OCI-M2 (cell line): ENCODE results near the gene ITPKC.

Source experiments
- DNase-seq: peaks from one replicate; lab custom pipeline; 2025; ENCODE audit not compliant: unreplicated experiment; lab: John Stamatoyannopoulos, UW

The ITPKC gene

DNA sequence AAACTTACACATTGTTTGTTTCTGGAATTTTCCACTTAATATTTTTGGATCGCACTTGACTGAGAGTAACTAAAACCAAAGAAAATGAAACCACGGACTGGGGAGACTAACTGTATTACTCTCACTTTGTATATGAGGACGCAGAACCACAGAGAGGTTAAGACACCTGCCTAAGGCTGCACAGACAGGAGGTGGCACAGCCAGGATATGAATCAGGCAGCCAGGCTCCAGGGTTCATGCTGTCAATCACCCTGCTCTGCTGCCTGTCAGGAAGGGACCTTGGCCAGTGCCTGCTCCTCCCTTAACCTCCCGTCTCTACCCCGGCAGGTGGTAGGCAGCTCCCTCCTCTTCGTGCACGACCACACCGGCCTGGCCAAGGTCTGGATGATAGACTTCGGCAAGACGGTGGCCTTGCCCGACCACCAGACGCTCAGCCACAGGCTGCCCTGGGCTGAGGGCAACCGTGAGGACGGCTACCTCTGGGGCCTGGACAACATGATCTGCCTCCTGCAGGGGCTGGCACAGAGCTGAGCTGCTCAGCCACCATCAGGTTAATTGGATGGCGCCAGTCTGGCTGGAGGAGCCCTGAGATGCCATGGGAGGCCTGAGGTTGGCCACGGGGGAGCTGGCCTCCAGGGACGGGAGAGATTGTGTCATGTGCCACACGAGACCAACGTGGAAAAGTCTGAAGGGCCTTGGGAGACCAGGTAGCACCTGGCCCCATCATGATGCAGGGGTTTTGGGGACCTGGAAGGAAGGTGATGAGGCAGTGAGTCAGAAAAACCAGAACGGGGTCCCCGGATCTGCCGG lies 22.3 kb downstream of the ITPKC start:
- no peak for DNase-seq

DNA sequence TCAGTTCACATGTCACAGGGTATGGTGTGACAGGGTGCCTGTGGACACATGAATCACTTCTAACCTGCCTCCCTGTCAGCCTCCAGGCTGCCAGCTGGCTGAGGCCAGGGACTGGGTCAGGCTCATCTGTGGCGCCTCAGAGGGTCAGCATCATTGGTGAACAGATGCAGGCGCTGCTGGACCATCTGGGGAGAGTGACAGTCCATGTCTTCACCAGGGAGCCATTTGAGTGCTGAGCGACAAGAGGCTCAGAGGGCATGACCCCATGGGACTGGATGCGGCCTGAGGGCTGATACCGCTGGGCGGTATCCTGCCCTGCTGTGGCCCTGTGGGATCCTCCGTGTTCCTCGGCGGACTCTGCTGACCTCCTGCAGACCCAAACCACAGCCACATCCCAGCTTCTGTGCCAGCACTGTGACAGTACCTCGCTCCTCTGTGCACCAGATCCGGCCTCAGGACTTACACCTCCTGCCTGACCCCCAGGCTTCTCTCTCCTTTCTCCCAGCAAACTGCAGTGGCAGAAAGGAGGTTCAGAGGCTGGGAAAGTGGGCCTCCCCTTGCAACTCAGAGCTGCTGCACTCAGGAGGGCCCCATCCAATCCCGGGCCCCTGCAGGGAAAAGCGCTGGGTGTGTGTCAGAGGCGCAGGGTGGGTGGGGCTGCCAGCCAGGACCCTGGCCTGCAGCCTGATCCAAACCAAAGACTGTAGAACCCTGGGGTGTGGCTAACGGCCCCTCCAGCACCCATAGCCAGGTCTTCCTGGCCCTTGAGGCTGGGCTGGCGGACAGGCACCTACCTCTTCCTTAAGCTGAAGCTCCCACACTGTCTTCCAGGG lies 23.2 kb downstream of the ITPKC start:
- DNase-seq, result no peak

DNA sequence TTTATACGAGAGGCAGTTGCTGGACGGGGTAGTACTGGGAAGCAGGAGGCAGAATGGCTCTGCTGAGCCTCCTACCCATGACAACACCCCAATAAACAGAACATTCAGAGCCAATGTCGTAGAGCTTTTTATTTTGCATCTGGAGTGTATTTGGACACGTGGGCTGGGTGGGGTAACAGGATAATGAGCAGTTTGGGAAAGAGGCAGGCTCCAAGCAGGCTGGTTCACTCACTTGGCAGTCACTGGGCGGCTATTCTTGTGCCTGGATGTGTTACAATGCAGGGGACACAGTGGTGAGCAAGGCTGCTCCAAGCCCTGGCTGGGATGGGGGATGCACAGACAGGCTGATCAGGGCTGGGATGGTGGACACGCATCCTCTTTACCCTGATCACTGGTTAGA lies 23.8 kb downstream of the ITPKC start:
- no peak for DNase-seq

- no peak for DNase-seq
These were observed 24.8 kb downstream of the ITPKC start for GRCh38 chr19:40741527-40742390.

GRCh38 chr19:40742477-40742876 lies 25.6 kb downstream of the ITPKC start:
- no peak for DNase-seq

- no peak for DNase-seq
These were observed 26.0 kb downstream of the ITPKC start for GRCh38 chr19:40742886-40743285.

DNA sequence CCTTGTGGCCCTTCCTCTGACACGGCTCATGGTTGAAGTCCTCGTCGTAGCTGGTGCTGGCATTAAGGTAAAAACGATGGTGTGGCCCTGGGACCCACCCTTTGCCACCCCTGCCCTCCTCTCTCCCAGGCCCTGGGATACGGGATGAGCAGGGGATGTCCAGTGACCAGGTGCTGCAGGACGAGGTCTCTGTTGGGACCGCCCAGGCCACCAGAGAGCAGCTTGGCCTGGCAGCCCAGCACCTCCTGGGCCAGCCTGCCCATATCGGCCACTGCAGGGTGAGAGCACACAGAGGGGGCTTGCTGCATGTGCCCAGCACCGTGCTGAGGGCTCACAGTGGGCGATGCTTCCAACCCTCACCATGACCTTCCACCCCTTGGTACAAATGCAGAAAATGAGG lies 27.0 kb downstream of the ITPKC start:
- DNase-seq, result no peak

- no peak for DNase-seq
These were observed 27.9 kb downstream of the ITPKC start for GRCh38 chr19:40744554-40745401.

- no peak for DNase-seq
These were observed 28.5 kb downstream of the ITPKC start for GRCh38 chr19:40745402-40745780.

GRCh38 chr19:40747536-40747935 lies 30.6 kb downstream of the ITPKC start:
- DNase-seq, result no peak

DNA sequence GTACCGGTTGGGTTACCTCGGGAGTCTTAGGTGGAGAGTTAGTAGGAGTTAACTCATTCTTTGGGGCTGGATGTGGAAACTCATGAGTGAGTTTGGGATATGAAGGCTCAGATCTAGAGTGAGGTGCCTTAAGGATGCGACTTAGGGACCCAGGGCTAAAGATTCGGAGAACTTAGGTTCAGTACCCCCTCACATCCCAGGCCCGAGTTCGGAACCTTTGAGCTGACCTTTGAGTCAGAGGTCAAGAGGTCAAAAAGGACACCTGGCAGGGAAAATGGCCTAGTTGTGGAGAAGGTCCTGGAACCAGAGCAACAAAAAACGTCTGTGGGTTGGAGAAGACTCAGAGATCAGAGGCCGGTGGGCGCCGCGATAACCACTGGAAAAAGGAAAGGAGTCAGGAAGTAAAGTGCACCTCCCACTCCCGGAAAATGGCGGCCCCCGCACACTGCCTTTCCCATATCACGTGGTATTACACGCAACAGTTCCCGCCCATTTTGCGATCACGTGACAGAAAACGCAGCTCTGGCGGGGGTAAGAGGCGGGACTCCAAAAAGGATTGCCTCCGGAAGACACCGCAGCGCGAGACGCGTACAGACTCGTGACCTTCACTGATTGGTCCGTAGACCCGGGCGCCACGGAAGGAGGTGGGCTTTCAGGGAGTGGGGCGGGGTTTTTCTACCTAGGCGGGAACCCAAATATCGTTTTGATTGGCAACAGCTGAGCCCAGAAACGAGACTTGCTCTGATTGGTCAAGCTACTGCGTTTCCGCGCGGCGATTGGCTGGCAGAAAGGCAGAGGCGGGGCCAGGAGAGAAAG lies 33.4 kb downstream of the ITPKC start, which contains the start of gene ACTMAP:
Gene ACTMAP, minus strand, starts transcription at position 420 of the 816 bp plus-strand sequence. CDS start 674 bp downstream, outside the sequence.
- DNase-seq, result peak; percentile 97

DNA sequence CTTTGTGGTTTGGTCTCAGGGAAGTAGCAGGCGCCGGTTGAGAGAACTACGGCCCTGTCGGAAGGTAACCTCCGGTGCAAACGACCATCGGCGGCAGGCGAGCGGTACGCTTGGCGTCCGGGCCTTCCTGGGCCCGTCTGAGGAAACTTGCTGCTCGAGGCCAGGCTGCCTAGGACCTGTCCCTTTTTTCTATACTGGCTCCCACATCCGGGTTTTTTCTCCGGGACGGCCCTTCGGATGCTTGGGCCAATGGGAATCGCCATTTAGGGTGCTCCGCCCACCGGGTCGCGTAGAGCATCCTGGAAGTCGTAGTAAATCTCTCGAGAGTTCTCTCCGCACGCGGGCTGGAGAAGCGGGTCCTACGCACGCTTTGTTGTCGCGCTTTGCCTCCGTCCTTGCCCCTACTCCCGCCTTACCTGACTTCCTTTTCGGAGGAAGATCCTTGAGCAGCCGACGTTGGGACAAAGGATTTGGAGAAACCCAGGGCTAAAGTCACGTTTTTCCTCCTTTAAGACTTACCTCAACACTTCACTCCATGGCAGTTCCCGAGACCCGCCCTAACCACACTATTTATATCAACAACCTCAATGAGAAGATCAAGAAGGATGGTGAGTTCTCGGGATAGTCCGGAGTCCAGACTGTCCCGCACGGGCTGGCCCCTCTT lies 34.1 kb downstream of the ITPKC start, which contains the start of gene SNRPA:
Gene SNRPA, plus strand, starts transcription at position 330 of the 664 bp plus-strand sequence. Its CDS starts 206 bp downstream, at position 536.
- DNase-seq, result peak; percentile 97

DNA sequence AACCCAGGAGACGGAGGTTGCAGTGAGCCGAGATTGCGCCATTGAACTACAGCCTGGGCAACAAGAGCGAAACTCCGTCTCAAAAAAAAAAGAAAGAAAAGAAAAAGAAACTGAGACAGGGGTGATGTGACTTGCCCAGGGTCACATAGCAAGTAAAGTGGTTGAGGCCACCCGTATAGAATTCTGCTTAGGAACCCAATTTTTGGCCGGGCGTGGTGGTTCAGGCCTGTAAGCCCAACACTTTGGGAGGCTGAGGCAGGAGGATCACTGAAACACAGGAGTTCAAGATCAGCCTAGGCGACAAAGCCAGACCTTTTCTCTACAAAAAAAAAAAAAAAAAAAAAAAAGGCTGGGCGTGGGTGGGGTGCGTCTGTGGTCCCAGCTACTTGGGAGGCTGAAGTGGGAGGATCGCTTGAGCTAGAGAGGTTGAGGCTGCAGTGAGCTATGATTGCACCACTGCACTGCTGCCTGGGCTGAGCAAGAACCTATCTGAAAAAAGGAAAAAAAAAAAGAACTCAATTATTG lies 35.4 kb downstream of the ITPKC start:
- no peak for DNase-seq

- DNase-seq, result no peak
These were observed 37.8 kb downstream of the ITPKC start for GRCh38 chr19:40754611-40755247.

DNA sequence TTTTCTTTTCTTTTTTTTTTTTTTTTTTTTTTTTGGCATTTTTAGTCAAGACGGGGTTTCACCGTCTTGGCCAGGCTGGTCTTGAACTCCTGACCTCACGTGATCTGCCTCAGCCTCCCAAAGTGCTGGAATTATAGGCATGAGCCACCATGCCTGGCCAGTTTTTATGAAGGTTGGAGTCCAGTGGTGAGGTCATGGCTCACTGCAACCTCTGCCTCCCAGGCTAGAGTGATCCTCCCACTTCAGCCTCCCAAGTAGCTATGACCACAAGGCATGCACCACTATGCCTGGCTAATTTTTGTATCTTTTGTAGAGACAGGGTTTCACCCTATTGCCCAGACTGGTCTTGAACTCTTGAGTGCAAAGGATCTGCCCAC lies 38.3 kb downstream of the ITPKC start:
- DNase-seq, result no peak

- no peak for DNase-seq
These were observed 38.9 kb downstream of the ITPKC start for GRCh38 chr19:40755791-40756190.

GRCh38 chr19:40756502-40757110 lies 39.7 kb downstream of the ITPKC start:
- DNase-seq, result no peak

DNA sequence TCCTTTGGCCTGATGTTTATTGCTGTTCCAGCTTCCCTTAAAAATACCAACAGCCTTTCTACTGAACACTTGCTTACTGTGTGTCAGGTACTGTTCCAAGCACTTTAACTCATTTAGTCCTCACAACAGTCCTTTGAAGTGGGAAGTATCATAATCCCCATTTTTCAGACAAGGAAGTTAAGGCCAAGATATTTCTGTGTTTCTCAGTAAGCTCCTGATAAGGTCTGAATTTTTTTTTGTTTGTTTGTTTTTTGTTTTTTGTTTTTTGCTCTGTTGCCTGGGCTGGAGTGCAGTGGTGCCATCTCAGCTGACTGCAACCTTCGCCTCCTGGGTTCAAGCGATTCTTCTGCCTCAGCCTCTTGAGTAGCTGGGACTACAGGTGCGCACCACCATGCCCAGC lies 41.6 kb downstream of the ITPKC start:
- DNase-seq, result no peak
